ENCODE measurements around the gene TMEM231. TPM values are rescaled to one million over a fixed set of nuclear protein-coding genes. Genes with fewer than 3 reads are reported as not detected.

TMEM231 gene
- total and polyA plus RNA-seq, 9 of the 15 experiments (the other 6 are each of a cell fraction or from before 2014, with no cell fraction given) = 1.6 to 27.6 (median 9.1) TPM

GRCh38 chr16:75555707-75556430 is at the start of gene TMEM231 (continued):
- TF ChIP-seq ZNF589 (CRISPR knock-in tag; IDR thresholded peaks at IDR 0.05; ENCODE audit: low read depth) (no peak), ZNF695 (CRISPR knock-in tag; IDR thresholded peaks at IDR 0.05) (no peak), CSDE1 (IDR thresholded peaks at IDR 0.05) (peak in 1 of 2 experiments; percentile 89; a peak in 2 of 4 replicates), EP400 (IDR thresholded peaks at IDR 0.05) (peak; percentile 77; the same call in 1 of the 2 replicates), ZBTB17 (CRISPR knock-in tag; IDR thresholded peaks at IDR 0.05) (no peak), SNIP1 (IDR thresholded peaks at IDR 0.05; ENCODE audit: low read depth) (no peak), NR2C1 (IDR thresholded peaks at IDR 0.05) (no peak), NR2C1 (tag; IDR thresholded peaks at IDR 0.05) (no peak), ARID4B (CRISPR knock-in tag; IDR thresholded peaks at IDR 0.05) (peak; percentile 69), SP1 (CRISPR knock-in tag; IDR thresholded peaks at IDR 0.05) (peak; percentile 78), RFX1 (IDR thresholded peaks at IDR 0.05) (peak; percentile 97), NCOA4 (IDR thresholded peaks at IDR 0.05; ENCODE audit: partially characterized antibody) (no peak), FOXK2 (conservative IDR thresholded peaks at IDR 0.05 in 1 of 2, IDR thresholded peaks at IDR 0.05 in 1 of 2; ENCODE audit: low read depth in 2 of 2) (peak in 1 of 2 experiments; percentile 74; a peak in 2 of 4 replicates), ETS1 (conservative IDR thresholded peaks at IDR 0.05; ENCODE audit: control insufficient read depth, low read depth, low read length) (peak; percentile 66; the same call in 1 of the 2 replicates), RBM22 (IDR thresholded peaks at IDR 0.05; ENCODE audit: low read depth, low read length, poor library complexity, severe bottlenecking) (peak; percentile 95), ETV5 (CRISPR knock-in tag; IDR thresholded peaks at IDR 0.05; ENCODE audit: low read depth) (0 out of 2 replicates have a peak, but pooled peaks have one; percentile 61), CBX3 (IDR thresholded peaks at IDR 0.05; ENCODE audit: borderline replicate concordance in 1 of 2, low read length in 2 of 2) (peak in 1 of 2 experiments; percentile 44; a peak in 1 of 3 replicates), TAF15 (IDR thresholded peaks at IDR 0.05; ENCODE audit: low read depth, low read length) (no peak), ELK3 (CRISPR knock-in tag; IDR thresholded peaks at IDR 0.05) (no peak), PHF8 (IDR thresholded peaks at IDR 0.05; ENCODE audit: borderline replicate concordance, low read length) (peak; percentile 62; the same call in 1 of the 2 replicates), CBX1 (IDR thresholded peaks at IDR 0.05; ENCODE audit: low read depth) (0 out of 2 replicates have a peak, but pooled peaks have one; percentile 32), RUNX1 (IDR thresholded peaks at IDR 0.05; ENCODE audit: low read depth) (no peak)
